GM23338 (cell line): ENCODE measurements around the gene UNC13C. TPM values are rescaled to one million over a fixed set of nuclear protein-coding genes. Genes with fewer than 3 reads are reported as not detected.

ENCODE experiments used
- ATAC-seq: fragments of 200-7000 bp; cut with Tn5 transposase; 3 replicates; pipeline ENCODE4 v1.9.1; 2020
- DNase-seq: peaks from one replicate; pipeline ENCODE4 v3.0.0-alpha.2; 2015; ENCODE audit warnings: low spot score
- H2AFZ ChIP-seq: fragments of 200-600 bp; sonication (generic); 2 replicates; pipeline ENCODE4 v1.8.0; 2016; ENCODE audit warnings: antibody characterized with exemption, mild to moderate bottlenecking, moderate library complexity
- H3F3A ChIP-seq: fragments of 200-600 bp; sonication (generic); replicated peaks from 2 replicates; pipeline ENCODE4 v1.8.0; 2017; ENCODE audit warnings: antibody characterized with exemption, mixed run types, low read depth
- H3K27ac ChIP-seq: fragments of 200-600 bp; sonication (generic); 2 replicates; pipeline ENCODE4 v1.6.1; 2016; ENCODE audit warnings: low read depth
- H3K27me3 ChIP-seq: fragments of 200-600 bp; sonication (generic); 2 replicates; pipeline ENCODE4 v1.8.0; 2016; ENCODE audit warnings: mild to moderate bottlenecking, mixed run types, moderate library complexity; ENCODE audit not compliant: insufficient read depth
- H3K36me3 ChIP-seq: fragments of 200-600 bp; sonication (generic); 2 replicates; pipeline ENCODE4 v1.8.0; 2016; ENCODE audit warnings: mild to moderate bottlenecking; ENCODE audit not compliant: insufficient read depth
- H3K4me1 ChIP-seq: fragments of 200-600 bp; sonication (generic); 2 replicates; pipeline ENCODE4 v1.8.0; 2016; ENCODE audit warnings: mild to moderate bottlenecking, moderate library complexity; ENCODE audit not compliant: insufficient read depth
- H3K4me2 ChIP-seq: fragments of 200-600 bp; sonication (generic); 2 replicates; pipeline ENCODE4 v1.7.1; 2017; ENCODE audit warnings: mixed run types
- H3K4me3 ChIP-seq: fragments of 200-600 bp; sonication (generic); 2 replicates; pipeline ENCODE4 v1.6.1; 2016; ENCODE audit warnings: mixed run types
- H3K79me2 ChIP-seq: fragments of 200-600 bp; sonication (generic); replicated peaks from 2 replicates; pipeline ENCODE4 v1.8.0; 2017; ENCODE audit warnings: mild to moderate bottlenecking; ENCODE audit not compliant: insufficient read depth
- H3K9me2 ChIP-seq: fragments of 200-600 bp; sonication (generic); 2 replicates; pipeline ENCODE4 v1.8.0; 2017; ENCODE audit not compliant: insufficient read depth
- H4K20me1 ChIP-seq: fragments of 200-600 bp; sonication (generic); replicated peaks from 2 replicates; pipeline ENCODE4 v1.8.0; 2017; ENCODE audit warnings: mild to moderate bottlenecking; ENCODE audit not compliant: insufficient read depth
- H3K27ac Mint-ChIP-seq: 2 replicates; pipeline ENCODE4 v1.8.0; 2020; ENCODE audit warnings: inconsistent platforms, mild to moderate bottlenecking, moderate library complexity, mixed read lengths
- H3K27me3 Mint-ChIP-seq: 3 replicates; pipeline ENCODE4 v1.8.0; 2022; ENCODE audit warnings: low read depth, mild to moderate bottlenecking, moderate library complexity, mixed read lengths, inconsistent platforms; ENCODE audit not compliant: insufficient read depth, poor library complexity
- H3K36me3 Mint-ChIP-seq: 3 replicates; pipeline ENCODE4 v1.8.0; 2021; ENCODE audit warnings: low read depth, mild to moderate bottlenecking, inconsistent platforms, moderate library complexity, mixed read lengths
- H3K4me1 Mint-ChIP-seq: 3 replicates; pipeline ENCODE4 v1.8.0; 2020; ENCODE audit warnings: mild to moderate bottlenecking, inconsistent platforms, mixed read lengths
- H3K4me3 Mint-ChIP-seq: 3 replicates; pipeline ENCODE4 v1.8.0; 2021; ENCODE audit warnings: moderate library complexity, mild to moderate bottlenecking, inconsistent platforms, mixed read lengths
- H3K9me3 Mint-ChIP-seq: 3 replicates; pipeline ENCODE4 v1.8.0; 2020; ENCODE audit warnings: moderate library complexity, mild to moderate bottlenecking, inconsistent platforms, mixed read lengths
- CREB1 ChIP-seq: fragments of 250-450 bp; sonication (Bioruptor Pico); IDR thresholded peaks from 2 replicates; pipeline ENCODE4 v1.5.0; 2020; ENCODE audit warnings: low read depth, mild to moderate bottlenecking, moderate library complexity
- EZH2 ChIP-seq: fragments of 200-600 bp; sonication (generic); IDR thresholded peaks from one replicate; pipeline ENCODE4 v1.8.0; 2017; ENCODE audit warnings: antibody characterized with exemption, mild to moderate bottlenecking, low read depth; ENCODE audit not compliant: unreplicated experiment
- EZH2phosphoT487 ChIP-seq: fragments of 200-600 bp; sonication (generic); IDR thresholded peaks from one replicate; pipeline ENCODE4 v1.8.1; 2018; ENCODE audit warnings: antibody characterized with exemption; ENCODE audit not compliant: unreplicated experiment
- JUNB ChIP-seq: IDR thresholded peaks from one replicate; pipeline ENCODE4 v1.6.1; 2016; ENCODE audit warnings: antibody characterized with exemption; ENCODE audit not compliant: unreplicated experiment
- NANOG ChIP-seq: IDR thresholded peaks from 2 replicates; pipeline ENCODE4 v1.6.1; 2016; ENCODE audit warnings: antibody characterized with exemption, borderline replicate concordance
- POLR2AphosphoS5 ChIP-seq: IDR thresholded peaks from 2 replicates; pipeline ENCODE4 v1.6.1; 2016; ENCODE audit warnings: antibody characterized with exemption, low read depth
- STAT1 ChIP-seq: IDR thresholded peaks from one replicate; pipeline ENCODE4 v1.6.1; 2016; ENCODE audit warnings: antibody characterized with exemption; ENCODE audit not compliant: unreplicated experiment
- ZNF114 ChIP-seq: fragments of 250-450 bp; sonication (Bioruptor Pico); IDR thresholded peaks from 2 replicates; pipeline ENCODE4 v1.5.0; 2020; ENCODE audit warnings: mild to moderate bottlenecking, moderate library complexity
- ZNF331 ChIP-seq: fragments of 250-450 bp; sonication (Bioruptor Pico); IDR thresholded peaks from 2 replicates; pipeline ENCODE4 v1.5.0; 2020; ENCODE audit warnings: low read depth, mild to moderate bottlenecking, moderate library complexity
- polyA plus RNA-seq: library from polyadenylated mRNA; unstranded; fragments of >200 nt; fragmentation: Nextera tagmentation; extraction: Ambion mirVana; gene quantifications from 2 replicates; pipeline ENCODE4 v1.2.1, GENCODE V29; 2016
- total RNA-seq: library from RNA; depleted of rRNA; stranded (reverse); fragments of >200 nt; shearing (Covaris generic); gene quantifications from 2 replicates; pipeline ENCODE4 v1.2.3, GENCODE V29; 2014
- TF ChIP-seq, protein P1 (sequence below): IDR thresholded peaks from 2 replicates; pipeline ENCODE4 v1.6.1; 2016; ENCODE audit warnings: antibody characterized with exemption
- TF ChIP-seq, protein P2 (sequence below): fragments of 250-450 bp; sonication (Bioruptor Pico); IDR thresholded peaks from 2 replicates; pipeline ENCODE4 v1.5.0; 2020; ENCODE audit warnings: mild to moderate bottlenecking, moderate library complexity
- TF ChIP-seq, protein P3 (sequence below), 2 experiments: fragments of 200-600 bp in 1 of 2; sonication (generic) in 1 of 2; conservative IDR thresholded peaks; 2 replicates each; pipeline versions ENCODE4 v1.5.1 to v1.6.1; 2016 to 2017; ENCODE audit warnings: antibody characterized with exemption in 2 of 2, low read depth in 2 of 2, mild to moderate bottlenecking in 2 of 2, moderate library complexity in 1 of 2
- TF ChIP-seq, protein P4 (sequence below): IDR thresholded peaks from one replicate; pipeline ENCODE4 v1.6.1; 2018; ENCODE audit warnings: antibody characterized with exemption; ENCODE audit not compliant: unreplicated experiment

Gene UNC13C
- total and polyA plus RNA-seq, 2 experiments from 2014 or later: 0.03 TPM; not detected in 1

DNA sequence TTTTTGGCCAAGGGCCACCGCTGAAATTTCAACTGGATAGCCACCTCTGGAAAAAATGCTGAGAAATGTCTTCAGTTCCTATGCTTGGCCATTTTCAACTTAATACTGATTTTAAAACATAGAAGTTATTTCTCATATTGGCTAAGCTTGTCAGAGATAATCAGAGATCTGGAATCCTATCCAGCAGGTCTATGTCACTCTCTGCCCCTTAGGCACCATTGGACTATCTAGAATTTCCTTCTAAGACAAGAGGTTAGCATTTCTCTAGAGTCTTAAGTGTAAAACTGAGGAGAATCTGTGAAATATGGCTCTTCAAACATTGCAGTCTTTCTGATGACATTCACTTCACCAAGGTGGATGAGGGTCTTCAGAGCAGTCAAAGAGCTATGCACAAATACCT is 597.3 kb downstream of the UNC13C start:
- H3K79me2 ChIP-seq: no peaks in the 10 kb centered on the region
- DNase-seq (no peak), ATAC-seq (no peak)
- no peaks in the 10 kb centered on the region for H3K36me3 ChIP-seq
- no peaks in the 10 kb centered on the region for H3K4me1 ChIP-seq
- H3K27me3 Mint-ChIP-seq: peaks cover 4% of the 10 kb centered on the region
- no peak overlapping the region for H2AFZ ChIP-seq
- H4K20me1 ChIP-seq: no peaks in the 10 kb centered on the region
- H3K9me2 ChIP-seq: no peaks in the 10 kb centered on the region
- H3K4me3 ChIP-seq: no peak overlapping the region
- no peaks in the 10 kb centered on the region for H3K36me3 Mint-ChIP-seq
- no peaks in the 10 kb centered on the region for H3K4me1 Mint-ChIP-seq
- H3K9me3 Mint-ChIP-seq: peaks cover 50% of the 10 kb centered on the region
- TF ChIP-seq ZNF331 (CRISPR knock-in tag) (no peak), EZH2phosphoT487 (no peak), POLR2AphosphoS5 (no peak), ZNF114 (CRISPR knock-in tag) (no peak), STAT1 (no peak), CREB1 (CRISPR knock-in tag) (no peak), EZH2 (no peak), NANOG (no peak), JUNB (no peak)
- TF ChIP-seq, protein P1, sequence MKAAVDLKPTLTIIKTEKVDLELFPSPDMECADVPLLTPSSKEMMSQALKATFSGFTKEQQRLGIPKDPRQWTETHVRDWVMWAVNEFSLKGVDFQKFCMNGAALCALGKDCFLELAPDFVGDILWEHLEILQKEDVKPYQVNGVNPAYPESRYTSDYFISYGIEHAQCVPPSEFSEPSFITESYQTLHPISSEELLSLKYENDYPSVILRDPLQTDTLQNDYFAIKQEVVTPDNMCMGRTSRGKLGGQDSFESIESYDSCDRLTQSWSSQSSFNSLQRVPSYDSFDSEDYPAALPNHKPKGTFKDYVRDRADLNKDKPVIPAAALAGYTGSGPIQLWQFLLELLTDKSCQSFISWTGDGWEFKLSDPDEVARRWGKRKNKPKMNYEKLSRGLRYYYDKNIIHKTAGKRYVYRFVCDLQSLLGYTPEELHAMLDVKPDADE: no peak
- TF ChIP-seq, protein P2, sequence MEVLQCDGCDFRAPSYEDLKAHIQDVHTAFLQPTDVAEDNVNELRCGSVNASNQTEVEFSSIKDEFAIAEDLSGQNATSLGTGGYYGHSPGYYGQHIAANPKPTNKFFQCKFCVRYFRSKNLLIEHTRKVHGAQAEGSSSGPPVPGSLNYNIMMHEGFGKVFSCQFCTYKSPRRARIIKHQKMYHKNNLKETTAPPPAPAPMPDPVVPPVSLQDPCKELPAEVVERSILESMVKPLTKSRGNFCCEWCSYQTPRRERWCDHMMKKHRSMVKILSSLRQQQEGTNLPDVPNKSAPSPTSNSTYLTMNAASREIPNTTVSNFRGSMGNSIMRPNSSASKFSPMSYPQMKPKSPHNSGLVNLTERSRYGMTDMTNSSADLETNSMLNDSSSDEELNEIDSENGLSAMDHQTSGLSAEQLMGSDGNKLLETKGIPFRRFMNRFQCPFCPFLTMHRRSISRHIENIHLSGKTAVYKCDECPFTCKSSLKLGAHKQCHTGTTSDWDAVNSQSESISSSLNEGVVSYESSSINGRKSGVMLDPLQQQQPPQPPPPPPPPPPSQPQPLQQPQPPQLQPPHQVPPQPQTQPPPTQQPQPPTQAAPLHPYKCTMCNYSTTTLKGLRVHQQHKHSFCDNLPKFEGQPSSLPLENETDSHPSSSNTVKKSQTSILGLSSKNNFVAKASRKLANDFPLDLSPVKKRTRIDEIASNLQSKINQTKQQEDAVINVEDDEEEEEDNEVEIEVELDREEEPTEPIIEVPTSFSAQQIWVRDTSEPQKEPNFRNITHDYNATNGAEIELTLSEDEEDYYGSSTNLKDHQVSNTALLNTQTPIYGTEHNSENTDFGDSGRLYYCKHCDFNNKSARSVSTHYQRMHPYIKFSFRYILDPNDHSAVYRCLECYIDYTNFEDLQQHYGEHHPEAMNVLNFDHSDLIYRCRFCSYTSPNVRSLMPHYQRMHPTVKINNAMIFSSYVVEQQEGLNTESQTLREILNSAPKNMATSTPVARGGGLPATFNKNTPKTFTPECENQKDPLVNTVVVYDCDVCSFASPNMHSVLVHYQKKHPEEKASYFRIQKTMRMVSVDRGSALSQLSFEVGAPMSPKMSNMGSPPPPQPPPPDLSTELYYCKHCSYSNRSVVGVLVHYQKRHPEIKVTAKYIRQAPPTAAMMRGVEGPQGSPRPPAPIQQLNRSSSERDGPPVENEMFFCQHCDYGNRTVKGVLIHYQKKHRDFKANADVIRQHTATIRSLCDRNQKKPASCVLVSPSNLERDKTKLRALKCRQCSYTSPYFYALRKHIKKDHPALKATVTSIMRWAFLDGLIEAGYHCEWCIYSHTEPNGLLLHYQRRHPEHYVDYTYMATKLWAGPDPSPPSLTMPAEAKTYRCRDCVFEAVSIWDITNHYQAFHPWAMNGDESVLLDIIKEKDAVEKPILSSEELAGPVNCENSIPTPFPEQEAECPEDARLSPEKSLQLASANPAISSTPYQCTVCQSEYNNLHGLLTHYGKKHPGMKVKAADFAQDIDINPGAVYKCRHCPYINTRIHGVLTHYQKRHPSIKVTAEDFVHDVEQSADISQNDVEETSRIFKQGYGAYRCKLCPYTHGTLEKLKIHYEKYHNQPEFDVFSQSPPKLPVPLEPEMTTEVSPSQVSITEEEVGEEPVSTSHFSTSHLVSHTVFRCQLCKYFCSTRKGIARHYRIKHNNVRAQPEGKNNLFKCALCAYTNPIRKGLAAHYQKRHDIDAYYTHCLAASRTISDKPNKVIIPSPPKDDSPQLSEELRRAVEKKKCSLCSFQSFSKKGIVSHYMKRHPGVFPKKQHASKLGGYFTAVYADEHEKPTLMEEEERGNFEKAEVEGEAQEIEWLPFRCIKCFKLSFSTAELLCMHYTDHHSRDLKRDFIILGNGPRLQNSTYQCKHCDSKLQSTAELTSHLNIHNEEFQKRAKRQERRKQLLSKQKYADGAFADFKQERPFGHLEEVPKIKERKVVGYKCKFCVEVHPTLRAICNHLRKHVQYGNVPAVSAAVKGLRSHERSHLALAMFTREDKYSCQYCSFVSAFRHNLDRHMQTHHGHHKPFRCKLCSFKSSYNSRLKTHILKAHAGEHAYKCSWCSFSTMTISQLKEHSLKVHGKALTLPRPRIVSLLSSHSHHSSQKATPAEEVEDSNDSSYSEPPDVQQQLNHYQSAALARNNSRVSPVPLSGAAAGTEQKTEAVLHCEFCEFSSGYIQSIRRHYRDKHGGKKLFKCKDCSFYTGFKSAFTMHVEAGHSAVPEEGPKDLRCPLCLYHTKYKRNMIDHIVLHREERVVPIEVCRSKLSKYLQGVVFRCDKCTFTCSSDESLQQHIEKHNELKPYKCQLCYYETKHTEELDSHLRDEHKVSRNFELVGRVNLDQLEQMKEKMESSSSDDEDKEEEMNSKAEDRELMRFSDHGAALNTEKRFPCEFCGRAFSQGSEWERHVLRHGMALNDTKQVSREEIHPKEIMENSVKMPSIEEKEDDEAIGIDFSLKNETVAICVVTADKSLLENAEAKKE: no peak
- TF ChIP-seq, protein P3, sequence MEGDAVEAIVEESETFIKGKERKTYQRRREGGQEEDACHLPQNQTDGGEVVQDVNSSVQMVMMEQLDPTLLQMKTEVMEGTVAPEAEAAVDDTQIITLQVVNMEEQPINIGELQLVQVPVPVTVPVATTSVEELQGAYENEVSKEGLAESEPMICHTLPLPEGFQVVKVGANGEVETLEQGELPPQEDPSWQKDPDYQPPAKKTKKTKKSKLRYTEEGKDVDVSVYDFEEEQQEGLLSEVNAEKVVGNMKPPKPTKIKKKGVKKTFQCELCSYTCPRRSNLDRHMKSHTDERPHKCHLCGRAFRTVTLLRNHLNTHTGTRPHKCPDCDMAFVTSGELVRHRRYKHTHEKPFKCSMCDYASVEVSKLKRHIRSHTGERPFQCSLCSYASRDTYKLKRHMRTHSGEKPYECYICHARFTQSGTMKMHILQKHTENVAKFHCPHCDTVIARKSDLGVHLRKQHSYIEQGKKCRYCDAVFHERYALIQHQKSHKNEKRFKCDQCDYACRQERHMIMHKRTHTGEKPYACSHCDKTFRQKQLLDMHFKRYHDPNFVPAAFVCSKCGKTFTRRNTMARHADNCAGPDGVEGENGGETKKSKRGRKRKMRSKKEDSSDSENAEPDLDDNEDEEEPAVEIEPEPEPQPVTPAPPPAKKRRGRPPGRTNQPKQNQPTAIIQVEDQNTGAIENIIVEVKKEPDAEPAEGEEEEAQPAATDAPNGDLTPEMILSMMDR (conservative IDR thresholded peaks at IDR 0.05; ENCODE audit: low read depth in 2 of 2): no peak
- TF ChIP-seq, protein P4, sequence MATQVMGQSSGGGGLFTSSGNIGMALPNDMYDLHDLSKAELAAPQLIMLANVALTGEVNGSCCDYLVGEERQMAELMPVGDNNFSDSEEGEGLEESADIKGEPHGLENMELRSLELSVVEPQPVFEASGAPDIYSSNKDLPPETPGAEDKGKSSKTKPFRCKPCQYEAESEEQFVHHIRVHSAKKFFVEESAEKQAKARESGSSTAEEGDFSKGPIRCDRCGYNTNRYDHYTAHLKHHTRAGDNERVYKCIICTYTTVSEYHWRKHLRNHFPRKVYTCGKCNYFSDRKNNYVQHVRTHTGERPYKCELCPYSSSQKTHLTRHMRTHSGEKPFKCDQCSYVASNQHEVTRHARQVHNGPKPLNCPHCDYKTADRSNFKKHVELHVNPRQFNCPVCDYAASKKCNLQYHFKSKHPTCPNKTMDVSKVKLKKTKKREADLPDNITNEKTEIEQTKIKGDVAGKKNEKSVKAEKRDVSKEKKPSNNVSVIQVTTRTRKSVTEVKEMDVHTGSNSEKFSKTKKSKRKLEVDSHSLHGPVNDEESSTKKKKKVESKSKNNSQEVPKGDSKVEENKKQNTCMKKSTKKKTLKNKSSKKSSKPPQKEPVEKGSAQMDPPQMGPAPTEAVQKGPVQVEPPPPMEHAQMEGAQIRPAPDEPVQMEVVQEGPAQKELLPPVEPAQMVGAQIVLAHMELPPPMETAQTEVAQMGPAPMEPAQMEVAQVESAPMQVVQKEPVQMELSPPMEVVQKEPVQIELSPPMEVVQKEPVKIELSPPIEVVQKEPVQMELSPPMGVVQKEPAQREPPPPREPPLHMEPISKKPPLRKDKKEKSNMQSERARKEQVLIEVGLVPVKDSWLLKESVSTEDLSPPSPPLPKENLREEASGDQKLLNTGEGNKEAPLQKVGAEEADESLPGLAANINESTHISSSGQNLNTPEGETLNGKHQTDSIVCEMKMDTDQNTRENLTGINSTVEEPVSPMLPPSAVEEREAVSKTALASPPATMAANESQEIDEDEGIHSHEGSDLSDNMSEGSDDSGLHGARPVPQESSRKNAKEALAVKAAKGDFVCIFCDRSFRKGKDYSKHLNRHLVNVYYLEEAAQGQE: no peak
- H3K27ac ChIP-seq: no peak overlapping the region
- no peak overlapping the region for H3K4me3 Mint-ChIP-seq
- H3F3A ChIP-seq: no peaks in the 10 kb centered on the region
- no peak overlapping the region for H3K4me2 ChIP-seq
- no peak overlapping the region for H3K27ac Mint-ChIP-seq
- H3K27me3 ChIP-seq: no peaks in the 10 kb centered on the region
